ENCODE results near the gene INPP5K.

DNA sequence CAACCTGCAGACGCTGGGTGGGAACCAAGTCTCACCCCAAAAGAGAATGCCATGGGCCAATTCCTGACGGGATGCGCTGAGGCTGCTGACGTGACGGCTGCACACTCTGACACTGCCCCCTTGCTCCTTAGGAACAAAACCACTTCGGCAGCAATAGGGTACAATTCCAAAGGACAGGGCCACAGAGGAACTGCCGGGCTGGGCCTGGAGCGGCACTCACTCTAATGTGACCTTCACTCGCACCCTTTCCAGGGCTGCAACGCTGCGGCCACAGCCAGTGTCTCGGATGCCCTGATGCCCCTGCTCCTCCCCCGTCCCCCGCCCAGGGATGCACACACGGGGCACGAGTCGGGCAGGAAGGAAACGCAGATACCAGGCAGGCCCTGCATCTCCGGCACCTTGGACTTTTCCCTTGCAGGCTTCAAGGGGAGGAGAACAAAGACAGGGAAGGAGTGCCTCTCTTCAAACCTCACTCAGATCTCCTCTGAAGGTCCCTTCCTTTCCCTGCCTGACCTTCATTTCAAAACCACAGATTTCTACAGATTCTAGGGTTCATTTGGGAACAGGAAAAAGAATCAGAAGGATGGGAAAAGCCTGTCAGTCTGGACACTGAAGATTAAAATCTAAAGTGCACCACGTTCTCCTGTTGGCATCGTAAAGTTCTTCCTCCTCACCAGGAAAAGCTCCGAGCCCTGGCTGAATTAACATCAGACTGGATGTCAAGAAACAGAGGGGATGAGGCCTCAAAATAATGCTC is 43.9 kb upstream of the INPP5K start:
- TF ChIP-seq POLR2AphosphoS5 (IDR thresholded peaks at IDR 0.05; ENCODE audit: low read depth, low read length): no peak
- TF ChIP-seq POLR2A (IDR thresholded peaks at IDR 0.05; ENCODE audit: low read depth, low read length): no peak

All from GM12891 (cell line).